ENCODE results near the gene UBE2J1. TPM values are rescaled to one million over a fixed set of nuclear protein-coding genes. Genes with fewer than 3 reads are reported as not detected.

The UBE2J1 gene
- total and polyA plus RNA-seq, 11 donors: 8.9 to 28.2 (median 15.2) TPM

GRCh38 chr6:89284963-89285735, 67.4 kb downstream of the UBE2J1 start:
- TF ChIP-seq POLR2A (IDR thresholded peaks at IDR 0.05) (no peak), CTCF (IDR thresholded peaks at IDR 0.05) (no peak)
- no peak for ATAC-seq

GRCh38 chr6:89284081-89284480, 68.4 kb downstream of the UBE2J1 start:
- DNase-seq (no peak), ATAC-seq (no peak)
- Histone ChIP-seq H3K27ac (no peak overlapping the region), H3K9me3 (no peaks in the 10 kb centered on the region), H3K4me1 (no peaks in the 10 kb centered on the region), H3K27me3 (no peaks in the 10 kb centered on the region), H3K4me3 (no peak overlapping the region), H3K36me3 (no peaks in the 10 kb centered on the region)
- 87 to 96% (median 91%) methylated on average over 3 of the region's 3 CpGs for WGBS, 4 donors
- TF ChIP-seq POLR2A (IDR thresholded peaks at IDR 0.05) (no peak), CTCF (IDR thresholded peaks at IDR 0.05) (no peak)
- intact Hi-C loops (cut with DNase I): no loop called here

More at GRCh38 chr6:89284963-89285735, 67.4 kb downstream of the UBE2J1 start:
- no peak for DNase-seq
- Histone ChIP-seq H3K27me3 (no peaks in the 10 kb centered on the region), H3K4me3 (no peak overlapping the region), H3K27ac (no peak overlapping the region), H3K4me1 (no peaks in the 10 kb centered on the region), H3K9me3 (no peaks in the 10 kb centered on the region), H3K36me3 (no peaks in the 10 kb centered on the region)
- WGBS, 4 donors: 88 to 91% (median 88%) methylated on average over 15 of the region's 15 CpGs
- intact Hi-C loops (cut with DNase I): no loop called here

- DNase-seq (no peak), ATAC-seq (no peak)
- Histone ChIP-seq H3K27ac (no peak overlapping the region), H3K4me3 (no peak overlapping the region), H3K36me3 (no peaks in the 10 kb centered on the region), H3K27me3 (no peaks in the 10 kb centered on the region), H3K9me3 (no peaks in the 10 kb centered on the region), H3K4me1 (no peaks in the 10 kb centered on the region)
- intact Hi-C loops (cut with DNase I): no loop called here
- 87 to 95% (median 92%) methylated on average over 8 to 9 of the region's 9 CpGs for WGBS, 4 donors
- TF ChIP-seq CTCF (IDR thresholded peaks at IDR 0.05) (no peak), POLR2A (IDR thresholded peaks at IDR 0.05) (no peak)
Observed at GRCh38 chr6:89282749-89283148, 69.8 kb downstream of the UBE2J1 start.

GRCh38 chr6:89281779-89282246, 70.7 kb downstream of the UBE2J1 start:
- DNase-seq (no peak), ATAC-seq (peak in 2 of 4 donors; percentile 19 to 63)
- peaks cover 0 to 6% (median 0%) of the 10 kb centered on the region in 12 donors for H3K4me1 ChIP-seq
- no peaks in the 10 kb centered on the region for H3K27me3 ChIP-seq
- WGBS, 4 donors: 75 to 89% (median 77%) methylated on average over 10 of the region's 10 CpGs
- no peaks in the 10 kb centered on the region for H3K36me3 ChIP-seq
- H3K9me3 ChIP-seq: no peaks in the 10 kb centered on the region
- no peak overlapping the region for H3K27ac ChIP-seq
- TF ChIP-seq POLR2A (IDR thresholded peaks at IDR 0.05) (no peak), CTCF (IDR thresholded peaks at IDR 0.05) (peak in 5 of 12 donors; percentile 22 to 43 (median 30))
- intact Hi-C loops (cut with DNase I): no loop called here
- H3K4me3 ChIP-seq: no peak overlapping the region

Measured in heart left ventricle (tissue), 16 donors.